ENCODE data around the gene NTSR1. TPM values are rescaled to one million over a fixed set of nuclear protein-coding genes. Genes with fewer than 3 reads are reported as not detected.

NTSR1 gene
- total RNA-seq, 1 experiment from 2014 or later, result 0.98 TPM

GRCh38 chr20:62766071-62766450, 57.4 kb downstream of the NTSR1 start:
- H3K4me1 ChIP-seq (replicated peaks; ENCODE audit: insufficient read depth), result peaks cover 37% of the 10 kb centered on the region
- no peaks in the 10 kb centered on the region for H3K9me2 ChIP-seq (ENCODE audit: insufficient read depth)
- H3K4me3 ChIP-seq, result no peak overlapping the region
- peak overlapping the region; percentile 67 for H3K4me2 ChIP-seq
- intact Hi-C loops (cut with micrococcal nuclease; ENCODE audit: unreplicated experiment), result loop anchor here (2.0 kb wide), 1 partner anchor 25 kb away; no protein-coding TSS in a partner anchor
- H3K27me3 ChIP-seq (ENCODE audit: insufficient read depth, low read depth), result 0 out of 2 replicates have a peak, but pooled peaks cover 5% of the 10 kb centered on the region
- no TSS peak for BruUV-seq (replicated peaks)
- H3K36me3 ChIP-seq (ENCODE audit: low read depth), result no peaks in the 10 kb centered on the region
- ChIA-PET POLR2A (ENCODE audit: unreplicated experiment) (interaction anchor here (0.6 kb wide), 1 partner anchor 137 kb away, joined by 3 read pairs; no protein-coding TSS in a partner anchor), CTCF (interaction anchor here (0.6 kb wide), 1 partner anchor 1715 kb away, joined by 3 read pairs; no protein-coding TSS in a partner anchor)
- no peak for TF ChIP-seq CTCF (conservative IDR thresholded peaks at IDR 0.05)
- TF ChIP-seq EZH2 (IDR thresholded peaks at IDR 0.05; ENCODE audit: low read depth), result no peak
- H4K20me1 ChIP-seq (ENCODE audit: insufficient read depth), result no peaks in the 10 kb centered on the region
- H3F3A ChIP-seq (ENCODE audit: insufficient read depth, low read depth), result peaks cover 29% of the 10 kb centered on the region
- H3K27ac ChIP-seq, result no peak overlapping the region
- DNase-seq, result no peak
- no peaks in the 10 kb centered on the region for H3K79me2 ChIP-seq (ENCODE audit: low read depth)
- H3K9me3 ChIP-seq (ENCODE audit: insufficient read depth, low read depth), result no peaks in the 10 kb centered on the region
- H2AFZ ChIP-seq, result no peak overlapping the region

- Histone ChIP-seq H3K36me3 (ENCODE audit: low read depth) (no peaks in the 10 kb centered on the region), H3K27me3 (ENCODE audit: insufficient read depth, low read depth) (0 out of 2 replicates have a peak, but pooled peaks cover 5% of the 10 kb centered on the region), H3K4me2 (peak overlapping the region; percentile 67), H4K20me1 (ENCODE audit: insufficient read depth) (no peaks in the 10 kb centered on the region), H3K9me2 (ENCODE audit: insufficient read depth) (no peaks in the 10 kb centered on the region), H2AFZ (no peak overlapping the region), H3K4me1 (replicated peaks; ENCODE audit: insufficient read depth) (peaks cover 39% of the 10 kb centered on the region), H3K27ac (no peak overlapping the region), H3K4me3 (peak overlapping the region; percentile 10; the same call in 1 of the 2 replicates), H3F3A (ENCODE audit: insufficient read depth, low read depth) (peaks cover 23% of the 10 kb centered on the region), H3K9me3 (ENCODE audit: insufficient read depth, low read depth) (no peaks in the 10 kb centered on the region), H3K79me2 (ENCODE audit: low read depth) (no peaks in the 10 kb centered on the region)
- DNase-seq, result peak; percentile 78 to 85
- TF ChIP-seq EZH2 (IDR thresholded peaks at IDR 0.05; ENCODE audit: low read depth) (no peak), CTCF (conservative IDR thresholded peaks at IDR 0.05) (no peak)
- intact Hi-C loops (cut with micrococcal nuclease; ENCODE audit: unreplicated experiment), result loop anchor here (2.0 kb wide), 1 partner anchor 26 kb away; no protein-coding TSS in a partner anchor
- ChIA-PET CTCF (interaction anchor here (0.6 kb wide), 1 partner anchor 1715 kb away, joined by 3 read pairs; no protein-coding TSS in a partner anchor), POLR2A (ENCODE audit: unreplicated experiment) (interaction anchor here (0.6 kb wide), 2 partner anchors 13 to 138 kb away, joined by 3 to 16 read pairs; no protein-coding TSS in a partner anchor)
- BruUV-seq (replicated peaks), result no TSS peak
Measured at GRCh38 chr20:62766716-62767115, 58.1 kb downstream of the NTSR1 start.

DNA sequence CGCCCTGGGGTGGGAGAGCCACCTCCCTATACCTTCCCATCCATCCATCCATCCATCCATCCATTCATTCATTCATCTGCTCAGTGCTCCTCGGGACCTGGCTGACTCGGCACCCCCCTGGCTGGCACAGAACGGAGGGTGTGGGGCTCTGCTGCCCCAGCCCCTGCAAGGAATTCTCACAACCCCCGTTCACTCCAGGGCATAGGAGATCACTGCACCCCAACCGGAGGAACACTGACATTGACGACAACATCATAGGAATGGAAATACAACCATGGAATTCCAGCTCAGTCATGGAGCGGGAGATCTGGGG, 59.6 kb downstream of the NTSR1 start:
- H3K27me3 ChIP-seq (ENCODE audit: insufficient read depth, low read depth), result 0 out of 2 replicates have a peak, but pooled peaks cover 5% of the 10 kb centered on the region
- no peaks in the 10 kb centered on the region for H3K36me3 ChIP-seq (ENCODE audit: low read depth)
- no peaks in the 10 kb centered on the region for H3K79me2 ChIP-seq (ENCODE audit: low read depth)
- no peaks in the 10 kb centered on the region for H4K20me1 ChIP-seq (ENCODE audit: insufficient read depth)
- no peak overlapping the region for H2AFZ ChIP-seq
- H3F3A ChIP-seq (ENCODE audit: insufficient read depth, low read depth), result peaks cover 34% of the 10 kb centered on the region
- no peak overlapping the region for H3K4me3 ChIP-seq
- H3K9me3 ChIP-seq (ENCODE audit: insufficient read depth, low read depth), result no peaks in the 10 kb centered on the region
- TF ChIP-seq EZH2 (IDR thresholded peaks at IDR 0.05; ENCODE audit: low read depth) (no peak), CTCF (conservative IDR thresholded peaks at IDR 0.05) (no peak)
- H3K9me2 ChIP-seq (ENCODE audit: insufficient read depth), result no peaks in the 10 kb centered on the region
- BruUV-seq (replicated peaks), result no TSS peak
- no peak overlapping the region for H3K27ac ChIP-seq
- intact Hi-C loops (cut with micrococcal nuclease; ENCODE audit: unreplicated experiment), result no loop called here
- peaks cover 54% of the 10 kb centered on the region for H3K4me1 ChIP-seq (replicated peaks; ENCODE audit: insufficient read depth)
- ChIA-PET POLR2A (ENCODE audit: unreplicated experiment) (interaction anchor here (0.7 kb wide), 1 partner anchor 23 kb away, joined by 5 read pairs; no protein-coding TSS in a partner anchor), CTCF (interaction anchor here (0.6 kb wide), 1 partner anchor 268 kb away, joined by 6 read pairs; no protein-coding TSS in a partner anchor)
- H3K4me2 ChIP-seq, result peak overlapping the region; percentile 40; the same call in 1 of the 2 replicates
- no peak for DNase-seq

Measured in PC-9 (cell line).